HG02870 (cell line): ENCODE measurements around the gene OR51B2.
"Not testable (repeated sequence)": the region's sequence is repeated elsewhere in the genome, so short reads cannot be mapped to it uniquely, and the experiment has no call there.

Experiments
- ATAC-seq: cut with Tn5 transposase; IDR thresholded peaks from one replicate; pipeline ENCODE4 v1.9.1; 2021; ENCODE audit warnings: mild to moderate bottlenecking, moderate library complexity; ENCODE audit not compliant: unreplicated experiment

OR51B2 gene, protein sequence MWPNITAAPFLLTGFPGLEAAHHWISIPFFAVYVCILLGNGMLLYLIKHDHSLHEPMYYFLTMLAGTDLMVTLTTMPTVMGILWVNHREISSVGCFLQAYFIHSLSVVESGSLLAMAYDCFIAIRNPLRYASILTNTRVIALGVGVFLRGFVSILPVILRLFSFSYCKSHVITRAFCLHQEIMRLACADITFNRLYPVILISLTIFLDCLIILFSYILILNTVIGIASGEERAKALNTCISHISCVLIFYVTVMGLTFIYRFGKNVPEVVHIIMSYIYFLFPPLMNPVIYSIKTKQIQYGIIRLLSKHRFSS

DNA sequence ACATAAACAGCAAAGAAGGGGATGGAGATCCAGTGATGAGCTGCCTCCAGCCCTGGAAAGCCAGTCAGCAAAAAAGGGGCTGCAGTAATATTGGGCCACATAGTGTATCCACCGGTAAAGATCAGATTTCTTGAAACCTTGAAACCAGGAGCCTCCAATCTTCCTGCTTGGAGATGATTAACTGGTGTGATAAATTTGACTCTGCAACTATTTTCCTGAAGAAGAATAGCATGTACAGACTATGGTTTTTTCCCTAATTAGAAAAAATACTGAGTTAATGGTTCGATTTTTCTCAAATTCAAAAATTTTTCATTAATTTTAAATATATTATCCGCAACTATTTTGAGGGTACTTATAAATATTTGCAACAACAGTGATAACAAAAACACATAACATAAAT, at the start of gene OR51B2:
OR51B2 (minus strand) TSS at position 101 of the 400 bp plus-strand sequence; CDS start at position 101, 0 bp downstream.
- no peak for ATAC-seq

DNA sequence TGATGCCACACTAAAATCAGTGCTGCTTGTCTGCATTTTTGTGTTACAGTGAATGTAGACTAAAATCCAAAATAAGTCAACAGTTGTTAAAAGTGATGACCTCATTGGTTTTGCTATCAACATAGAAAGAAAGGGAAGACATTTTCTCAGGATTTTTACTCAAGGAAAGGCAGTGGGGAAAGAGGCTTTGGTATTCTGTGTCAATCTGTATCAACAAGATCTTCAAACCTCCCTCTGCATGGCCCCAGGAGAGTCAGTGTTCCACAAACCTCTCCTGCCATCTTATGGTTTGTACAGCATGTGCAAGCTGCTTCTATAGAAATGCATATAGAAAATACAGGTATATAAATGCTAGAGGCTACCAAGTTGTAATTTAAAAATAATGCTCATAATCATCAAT, 45.7 kb upstream of the OR51B2 start:
- ATAC-seq: no peak

DNA sequence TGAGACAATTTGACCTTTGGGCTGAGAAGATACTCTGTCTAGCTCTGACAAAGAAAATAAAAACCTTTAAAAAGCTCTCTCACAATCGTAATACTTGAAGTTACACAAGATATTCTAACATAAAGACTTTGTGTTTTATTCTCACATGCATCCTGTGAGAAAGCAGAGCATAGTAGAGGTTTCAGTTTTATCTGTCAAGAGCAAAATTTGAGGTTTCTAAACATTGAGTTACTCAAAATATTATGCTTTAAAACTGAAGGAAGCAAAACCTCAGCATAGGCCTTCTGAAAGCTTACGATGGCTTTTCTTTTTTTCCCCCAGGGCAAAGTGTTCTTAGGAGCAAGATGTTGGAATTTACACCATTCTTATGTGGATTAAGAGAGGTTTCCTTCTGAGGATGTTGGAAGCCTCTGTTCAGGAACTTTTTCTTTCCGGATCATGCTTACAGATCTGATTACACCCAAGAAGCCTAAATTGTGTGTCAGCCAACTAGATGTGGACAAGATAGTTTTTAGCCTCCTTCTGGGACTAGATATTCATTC, 44.5 kb upstream of the OR51B2 start:
- no peak for ATAC-seq

DNA sequence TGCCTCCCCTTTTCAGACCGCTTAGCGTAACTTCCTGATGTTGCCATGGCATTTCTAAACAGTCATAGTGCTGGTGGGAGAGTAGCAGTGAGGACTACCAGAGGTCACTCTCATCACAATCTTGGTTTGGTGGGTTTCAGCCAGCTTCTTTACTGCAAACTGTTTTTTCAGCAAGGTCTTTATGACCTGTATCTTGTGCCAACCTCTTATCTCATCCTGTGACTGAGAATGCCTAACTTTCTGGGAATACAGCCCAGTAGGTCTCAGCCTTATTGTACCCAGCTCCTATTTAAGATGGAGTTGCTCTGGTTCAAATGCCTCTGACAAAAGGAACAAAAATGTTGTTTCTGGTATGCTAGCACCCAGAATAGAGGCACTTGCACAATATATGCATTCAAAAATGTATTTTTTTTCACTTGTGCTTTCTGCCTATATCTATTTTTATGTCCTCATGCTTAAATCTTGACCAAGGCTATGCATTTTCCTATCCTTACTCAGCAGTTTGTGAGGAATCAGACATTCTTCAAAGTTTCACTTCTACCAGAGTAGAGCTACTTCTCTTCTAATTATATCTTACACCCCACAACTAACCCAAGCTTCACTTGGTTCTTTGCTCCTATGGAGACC, 43.5 kb upstream of the OR51B2 start:
- ATAC-seq: no peak

DNA sequence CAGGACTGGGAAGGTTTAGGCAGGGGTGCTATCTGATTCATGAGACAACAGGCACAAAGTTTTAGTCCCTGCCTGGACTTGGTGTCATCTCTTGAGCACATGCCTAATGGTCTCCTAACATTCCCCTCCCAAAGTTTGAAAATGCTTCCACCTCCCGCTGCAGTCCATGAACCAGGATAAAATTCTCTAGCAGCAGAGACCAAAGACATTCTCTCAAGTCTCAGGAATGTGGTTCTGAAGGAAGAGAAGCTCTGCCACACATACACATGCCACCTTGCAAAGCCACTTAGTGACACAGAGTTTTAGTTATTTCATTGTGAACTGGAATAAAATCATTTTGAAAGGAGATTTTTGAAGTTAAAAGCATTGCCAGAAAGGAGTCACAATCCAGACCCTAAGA, 42.8 kb upstream of the OR51B2 start:
- ATAC-seq: no peak

DNA sequence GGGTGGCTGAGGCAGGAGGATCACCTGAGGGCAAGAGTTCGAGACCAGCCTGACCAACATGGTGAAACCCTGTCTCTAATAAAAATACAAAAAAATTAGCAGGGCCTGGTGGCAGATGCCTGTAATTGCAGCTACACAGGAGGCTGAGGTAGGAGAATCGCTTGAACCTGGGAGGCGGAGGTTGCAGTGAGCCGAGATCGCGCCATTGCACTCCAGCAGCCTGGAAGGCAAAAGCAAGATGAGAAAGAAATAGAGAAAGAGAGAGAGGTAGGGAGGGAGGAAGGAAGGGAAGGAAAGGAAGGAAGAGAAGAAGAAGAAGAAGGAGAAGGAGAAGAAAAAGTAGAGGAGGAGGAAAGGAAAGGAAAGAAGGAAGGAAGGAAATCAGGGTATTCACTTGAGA, 42.3 kb upstream of the OR51B2 start:
- not testable (repeated sequence) for ATAC-seq

DNA sequence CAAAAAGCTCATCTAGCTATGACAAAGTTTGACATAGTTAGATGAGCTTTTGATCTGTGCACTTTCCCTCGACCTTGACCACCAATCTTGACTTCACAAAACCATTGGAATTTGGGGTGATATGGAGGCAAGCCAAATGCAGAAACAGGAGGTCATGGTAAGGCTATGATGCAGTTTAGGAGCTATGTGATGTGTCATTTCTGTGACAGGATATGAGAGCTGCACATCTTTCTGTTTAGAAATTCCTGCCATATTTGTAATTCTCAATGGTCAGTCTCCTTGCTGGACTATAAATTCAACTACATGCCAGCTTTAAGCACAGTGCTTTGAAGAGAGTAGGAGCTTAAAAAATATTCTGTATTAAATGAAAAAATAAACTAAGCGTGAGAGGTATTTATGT, 40.1 kb upstream of the OR51B2 start:
- no peak for ATAC-seq

DNA sequence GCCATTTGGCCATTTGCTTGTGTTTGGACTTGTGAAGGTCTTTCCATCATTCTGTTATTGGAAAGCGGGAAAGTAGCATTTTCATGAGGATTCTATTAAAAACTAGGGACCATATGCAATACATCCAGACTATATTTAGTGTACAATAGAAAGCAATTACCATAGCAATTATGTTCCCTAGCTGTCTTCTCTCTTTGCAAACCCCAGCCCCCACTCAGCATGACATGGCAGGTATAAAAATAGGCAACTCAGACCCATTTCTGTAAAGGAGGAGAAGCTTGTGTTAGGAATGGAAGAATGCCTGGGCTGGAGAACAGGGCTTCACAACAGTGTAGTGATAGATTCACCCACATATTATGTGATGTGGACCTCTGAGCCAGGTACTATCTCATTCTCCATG, 39.6 kb upstream of the OR51B2 start:
- ATAC-seq: no peak

DNA sequence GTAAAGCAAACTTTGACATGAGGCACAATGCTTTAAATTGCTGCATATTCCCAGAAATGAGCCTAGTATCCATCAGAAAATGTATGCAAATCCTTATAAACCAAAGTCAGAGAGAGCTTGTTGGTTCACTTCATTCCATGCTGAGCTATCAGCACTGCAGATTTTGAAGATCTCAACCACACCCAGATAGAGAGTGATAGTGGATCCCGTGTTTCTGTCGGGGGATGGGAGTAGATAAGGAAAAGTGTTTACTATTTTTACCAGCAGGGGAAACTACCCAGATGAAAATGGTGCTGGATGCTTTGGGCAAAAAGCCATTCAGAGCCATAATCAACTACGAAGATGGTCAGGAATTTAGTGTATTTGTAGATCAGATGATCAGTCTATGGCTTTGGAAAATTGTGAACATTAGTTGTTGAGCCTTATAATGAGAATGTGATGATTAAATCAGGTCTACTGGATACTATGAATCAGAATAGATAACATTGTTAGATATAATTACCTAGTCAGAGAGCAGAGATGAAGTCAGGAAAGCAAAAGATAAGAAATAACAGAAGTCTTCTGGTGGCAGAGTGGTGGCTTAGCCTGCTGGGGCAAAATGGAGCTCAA, 38.0 kb upstream of the OR51B2 start:
- no peak for ATAC-seq

DNA sequence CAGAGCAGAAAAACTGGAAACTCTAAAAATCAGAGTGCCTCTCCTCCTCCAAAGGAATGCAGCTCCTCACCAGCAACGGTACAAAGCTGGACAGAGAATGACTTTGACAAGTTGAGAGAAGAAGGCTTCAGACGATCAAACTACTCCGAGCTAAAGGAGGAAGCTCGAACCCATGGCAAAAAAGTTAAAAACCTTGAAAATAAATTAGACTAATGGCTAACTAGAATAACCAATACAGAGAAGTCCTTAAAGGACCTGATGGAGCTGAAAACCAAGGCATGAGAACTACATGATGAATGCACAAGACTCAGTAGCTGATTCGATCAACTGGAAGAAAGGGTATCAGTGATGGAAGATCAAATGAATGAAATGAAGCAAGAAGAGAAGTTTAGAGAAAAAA, 31.9 kb upstream of the OR51B2 start:
- not testable (repeated sequence) for ATAC-seq

DNA sequence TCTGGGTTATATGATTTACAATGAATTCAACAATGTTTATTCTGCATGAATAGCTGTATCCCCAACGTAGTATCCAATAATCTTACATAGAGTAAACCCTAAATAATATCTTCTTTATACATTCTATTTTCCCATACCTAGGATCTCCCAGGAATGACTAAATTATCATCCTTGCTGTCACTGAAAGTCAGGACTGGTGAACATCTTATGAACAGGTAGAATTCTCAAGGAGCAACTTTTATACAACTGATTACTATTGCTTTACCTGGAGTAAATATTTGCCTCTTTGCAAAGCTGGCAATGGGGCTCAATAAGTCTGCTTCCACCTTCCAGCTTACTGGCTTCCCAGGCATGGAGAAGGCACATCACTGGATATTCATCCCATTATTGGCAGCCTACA, 27.1 kb upstream of the OR51B2 start, which contains the start of gene OR51B6:
OR51B6 (plus strand) TSS at position 301 of the 400 bp plus-strand sequence; CDS start at position 301, 0 bp downstream.
- ATAC-seq: no peak

DNA sequence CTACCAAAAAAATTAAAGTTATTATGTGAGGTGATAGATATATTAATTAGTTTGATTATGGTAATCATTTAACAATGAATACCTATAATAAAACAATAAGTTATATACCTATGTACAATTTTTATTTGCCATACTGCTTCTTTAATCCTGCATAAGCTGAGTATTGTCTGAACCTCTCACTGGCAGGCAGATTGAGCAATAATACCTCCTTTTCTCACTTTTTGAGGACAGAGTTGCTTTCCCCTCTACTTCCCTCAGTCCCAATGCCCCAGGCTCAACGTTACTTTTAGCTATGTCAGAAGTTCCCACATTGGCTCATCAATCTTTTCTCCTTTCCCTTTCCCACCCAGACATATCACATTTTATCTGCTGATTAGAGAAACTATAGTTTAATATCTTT, 25.5 kb upstream of the OR51B2 start:
- ATAC-seq: no peak

DNA sequence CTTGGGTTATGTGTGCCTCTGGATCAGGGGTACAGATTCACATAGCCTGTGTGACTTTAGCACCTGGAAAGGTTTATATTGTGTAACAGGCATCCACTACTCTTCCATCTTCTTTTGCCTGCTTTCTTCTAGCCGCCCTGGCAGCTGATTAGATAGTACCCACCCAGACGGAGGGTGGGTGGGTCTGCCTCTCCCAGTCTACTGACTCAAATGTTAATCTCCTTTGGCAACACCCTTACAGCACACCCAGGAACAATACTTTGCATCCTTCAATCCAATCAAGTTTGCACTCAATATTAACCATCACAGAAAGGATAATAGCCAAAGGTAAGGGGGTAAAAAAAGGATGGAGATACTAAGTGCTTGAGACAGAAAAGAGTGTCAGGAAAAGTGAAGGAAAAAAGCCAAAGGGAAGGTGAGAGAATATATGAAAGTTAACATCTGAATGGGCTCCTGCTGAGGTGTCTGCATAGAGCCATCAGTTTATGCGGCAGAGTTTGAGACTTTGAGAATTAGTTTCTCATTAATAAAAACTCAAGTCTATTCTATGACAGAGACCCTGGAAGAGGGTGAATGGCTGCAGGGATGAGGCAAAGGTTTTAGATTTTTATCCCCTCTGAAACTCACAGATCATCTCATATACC, 24.6 kb upstream of the OR51B2 start:
- no peak for ATAC-seq

DNA sequence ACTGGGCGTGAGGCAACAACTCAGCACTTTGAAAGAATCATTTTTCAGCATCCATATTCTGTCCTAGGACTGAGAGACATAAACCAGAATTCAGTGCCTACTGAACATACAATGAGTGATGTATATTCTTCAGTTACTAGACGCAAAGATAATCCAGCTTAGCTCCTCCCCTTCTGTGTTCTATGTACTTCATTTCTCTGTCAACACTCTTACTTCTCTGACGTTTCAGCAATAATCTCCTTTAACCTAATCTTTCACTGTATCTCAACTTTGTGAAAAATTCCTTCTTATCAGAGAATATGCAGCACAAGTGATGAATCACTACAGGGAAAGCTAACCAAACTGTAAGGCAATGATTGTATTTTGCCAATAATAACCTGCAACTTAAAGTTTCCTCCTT, 21.7 kb upstream of the OR51B2 start:
- no peak for ATAC-seq

DNA sequence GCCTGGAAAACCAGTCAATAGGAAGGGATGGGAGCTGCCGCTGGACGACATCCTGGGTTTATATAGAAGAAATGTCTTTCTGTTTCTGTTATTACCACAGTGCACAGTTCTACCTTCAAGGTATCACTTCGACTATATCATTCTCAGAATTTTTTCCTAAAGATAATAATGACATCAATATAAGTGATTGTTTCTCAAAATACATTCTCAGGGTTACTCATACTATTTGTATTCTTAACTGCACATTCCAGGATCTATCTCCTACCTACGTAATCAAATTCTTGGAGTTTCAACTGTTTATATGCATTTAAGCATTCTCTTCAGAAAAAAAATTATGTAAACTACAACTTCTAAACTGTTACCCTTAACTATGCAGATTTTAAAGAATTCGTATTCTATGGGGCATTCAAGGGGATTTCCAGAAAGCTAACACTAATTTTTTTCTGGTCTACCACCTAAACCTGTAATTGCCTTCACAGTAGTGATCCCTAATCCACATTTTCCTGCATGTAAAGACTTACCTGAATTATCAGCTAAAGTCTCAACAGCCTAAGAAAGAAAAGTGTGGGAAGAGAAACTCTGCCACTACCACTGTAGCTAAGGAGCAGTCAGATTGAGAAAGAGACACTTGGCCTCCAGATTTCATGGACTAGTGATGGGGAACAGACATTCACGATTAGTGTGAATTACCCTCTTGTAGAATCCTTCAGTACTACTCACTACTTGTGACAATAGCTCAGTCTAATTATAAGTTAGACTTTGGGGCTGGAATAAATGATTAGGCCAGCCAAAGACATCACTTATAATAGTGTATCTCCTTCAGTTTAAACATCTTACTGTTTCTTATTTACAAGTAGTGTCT, 19.6 kb upstream of the OR51B2 start, which contains the start of gene OR51B5:
OR51B5 (minus strand) TSS at position 51 of the 862 bp plus-strand sequence; CDS start at position 51, 0 bp downstream.
- ATAC-seq: no peak

DNA sequence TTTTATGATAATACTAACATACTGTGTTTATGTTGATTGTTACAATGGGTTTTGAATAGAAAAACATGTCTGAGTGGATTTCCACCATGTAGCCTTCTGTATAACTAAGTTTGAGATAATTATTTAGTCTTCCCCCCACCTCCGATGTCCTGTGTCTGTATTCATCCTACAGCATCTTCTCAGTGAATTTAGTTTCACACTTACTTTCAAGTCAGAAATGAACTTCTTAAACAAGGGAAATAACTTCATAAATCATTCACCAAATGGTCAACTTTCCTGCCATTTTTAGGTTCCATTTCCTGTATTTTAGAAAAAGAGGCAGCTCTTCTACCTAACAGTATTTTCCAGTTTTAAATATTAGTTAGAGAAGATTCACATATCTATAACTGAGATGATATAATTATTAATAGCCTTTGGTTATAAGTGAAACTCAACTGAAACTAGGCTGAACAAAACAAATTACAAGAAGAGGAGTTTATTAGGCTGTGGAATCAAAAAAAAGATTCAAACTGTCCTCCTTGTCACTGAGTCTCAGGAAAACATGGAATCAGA, 15.8 kb upstream of the OR51B2 start:
- no peak for ATAC-seq

DNA sequence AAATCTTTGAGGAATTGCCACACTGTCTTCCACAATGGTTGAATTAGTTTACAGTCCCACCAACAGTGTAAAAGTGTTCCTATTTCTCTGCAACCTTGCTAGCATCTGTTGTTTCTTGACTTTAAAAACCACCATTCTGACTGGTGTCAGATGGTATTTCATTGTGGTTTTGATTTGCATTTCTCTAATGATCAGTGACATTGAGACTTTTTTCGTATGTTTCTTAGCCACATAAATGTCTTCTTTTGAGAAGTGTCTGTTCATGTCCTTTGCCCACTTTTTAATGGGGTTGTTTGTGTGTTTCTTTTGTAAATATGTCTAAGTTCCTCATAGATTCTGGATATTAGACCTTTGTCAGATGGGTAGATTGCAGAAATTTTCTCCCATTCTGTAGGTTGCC, 13.2 kb upstream of the OR51B2 start:
- ATAC-seq: not testable (repeated sequence)

DNA sequence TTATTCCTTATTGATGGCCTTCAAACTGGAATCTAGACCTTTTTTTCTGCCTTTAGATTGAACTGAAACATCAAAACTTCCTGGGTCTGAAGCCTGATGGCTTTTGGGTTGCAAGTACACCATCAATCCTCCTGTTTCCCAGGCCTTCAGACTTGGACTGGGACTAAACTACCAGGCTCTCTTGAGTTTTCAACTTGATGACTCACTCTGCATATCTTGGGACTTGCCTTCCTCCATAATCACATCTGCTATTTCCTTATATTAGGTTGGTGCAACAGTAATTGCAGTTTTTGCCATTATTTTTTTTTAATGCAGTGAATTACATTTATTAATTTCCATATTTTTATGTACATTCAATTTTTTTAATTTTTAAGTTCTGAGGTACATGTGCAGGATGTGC, 12.2 kb upstream of the OR51B2 start:
- no peak for ATAC-seq

DNA sequence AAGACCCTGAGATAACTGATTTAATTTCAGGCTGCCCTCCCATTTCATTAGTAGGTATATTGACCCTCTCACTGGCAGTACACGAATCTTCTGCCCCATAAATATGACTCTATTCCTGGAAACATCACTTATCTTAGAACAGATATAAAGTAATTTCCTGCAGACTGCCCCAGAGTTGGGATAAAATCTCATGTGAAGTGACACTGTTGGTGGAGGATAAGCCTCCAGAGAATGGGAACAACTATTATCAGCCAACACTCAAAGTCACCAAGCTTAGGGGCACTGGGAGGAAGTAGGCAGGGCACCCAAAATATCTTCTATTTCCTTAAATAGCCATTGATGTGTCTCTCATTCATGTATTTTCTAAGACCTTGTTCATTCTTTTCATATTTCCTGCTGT, 11.1 kb upstream of the OR51B2 start:
- ATAC-seq: no peak

DNA sequence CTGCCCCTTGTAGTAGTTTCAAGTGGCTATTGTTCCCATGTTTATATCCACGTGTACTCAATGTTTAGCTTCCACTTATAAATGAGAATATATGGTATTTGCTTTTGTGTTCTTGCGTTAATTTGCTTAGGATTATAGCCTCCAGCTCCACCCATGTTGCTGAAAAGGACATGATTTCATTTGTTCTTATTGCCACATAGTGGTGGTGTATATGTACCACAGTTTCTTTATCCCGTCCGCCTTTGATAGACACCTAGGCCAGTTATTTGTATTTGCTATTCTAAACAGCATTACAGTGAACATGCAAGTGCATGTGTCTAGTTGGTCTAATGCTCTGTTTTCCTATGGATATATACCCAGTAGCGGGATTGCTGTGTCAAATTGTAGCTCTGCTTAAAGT, 6.8 kb downstream of the OR51B2 start:
- no peak for ATAC-seq
